Smooth muscle cell (in vitro differentiated cells): ENCODE results near the gene RPS19BP1. TPM values are rescaled to one million over a fixed set of nuclear protein-coding genes. Genes with fewer than 3 reads are reported as not detected.
A peak's percentile ranks its signal among the peaks of the same experiment; 100 is the strongest.

ENCODE experiments used
- DNase-seq: peaks from one replicate; lab custom pipeline; 2025; ENCODE audit not compliant: unreplicated experiment; lab: John Stamatoyannopoulos, UW
- H2AFZ ChIP-seq: fragments of 200-600 bp; sonication (generic); 2 replicates; pipeline ENCODE4 v1.6.0; 2016; ENCODE audit warnings: antibody characterized with exemption, low read depth, mild to moderate bottlenecking
- H3F3A ChIP-seq: fragments of 200-600 bp; sonication (generic); 2 replicates; pipeline ENCODE4 v1.6.0; 2017; ENCODE audit warnings: antibody characterized with exemption, low read depth
- H3K27ac ChIP-seq: fragments of 200-600 bp; sonication (generic); 2 replicates; pipeline ENCODE4 v1.5.1; 2016; ENCODE audit warnings: low read depth, mild to moderate bottlenecking
- H3K27me3 ChIP-seq: fragments of 200-600 bp; sonication (generic); 2 replicates; pipeline ENCODE4 v1.6.1; 2016; ENCODE audit warnings: low read depth, mild to moderate bottlenecking
- H3K36me3 ChIP-seq: fragments of 200-600 bp; sonication (generic); 2 replicates; pipeline ENCODE4 v1.5.1; 2016; ENCODE audit warnings: low read depth
- H3K4me1 ChIP-seq: fragments of 200-600 bp; sonication (generic); 2 replicates; pipeline ENCODE4 v1.5.1; 2016; ENCODE audit warnings: low read depth
- H3K4me2 ChIP-seq: fragments of 200-600 bp; sonication (generic); 2 replicates; pipeline ENCODE4 v1.6.0; 2016; ENCODE audit warnings: mild to moderate bottlenecking
- H3K4me3 ChIP-seq: fragments of 200-600 bp; sonication (generic); 2 replicates; pipeline ENCODE4 v1.5.1; 2016; ENCODE audit warnings: mild to moderate bottlenecking
- H3K79me2 ChIP-seq: fragments of 200-600 bp; sonication (generic); 2 replicates; pipeline ENCODE4 v1.6.0; 2016; ENCODE audit warnings: low read depth, mild to moderate bottlenecking
- H3K9ac ChIP-seq: fragments of 200-600 bp; sonication (generic); 2 replicates; pipeline ENCODE4 v1.6.0; 2016; ENCODE audit warnings: low read depth
- H3K9me3 ChIP-seq: fragments of 200-600 bp; sonication (generic); replicated peaks from 2 replicates; pipeline ENCODE4 v1.5.1; 2016; ENCODE audit warnings: low read depth
- H4K20me1 ChIP-seq: fragments of 200-600 bp; sonication (generic); 2 replicates; pipeline ENCODE4 v1.6.0; 2016; ENCODE audit warnings: low read depth
- WGBS: methylation state at CpG from one replicate; pipeline ENCODE4 v1.1.7; 2016; ENCODE audit warnings: low lambda C conversion rate; 5-methylcytosine and 5-hydroxymethylcytosine counted together
- polyA plus RNA-seq: library from polyadenylated mRNA; unstranded; fragments of >200 nt; fragmentation: Nextera tagmentation; extraction: Ambion mirVana; gene quantifications from 2 replicates; pipeline ENCODE4 v1.2.1, GENCODE V29; 2016
- total RNA-seq: library from RNA; depleted of rRNA; stranded (reverse); fragments of >200 nt; gene quantifications from 2 replicates; pipeline ENCODE4 v1.2.3, GENCODE V29; 2014
- TF ChIP-seq, protein P1 (sequence below): fragments of 200-600 bp; sonication (generic); IDR thresholded peaks from 2 replicates; pipeline ENCODE4 v1.5.1; 2017; ENCODE audit warnings: borderline replicate concordance, mild to moderate bottlenecking, antibody characterized with exemption; ENCODE audit not compliant: insufficient read depth, poor library complexity, severe bottlenecking

Gene RPS19BP1
- total and polyA plus RNA-seq, 2 experiments from 2014 or later = 71.6 to 97.1 TPM

DNA sequence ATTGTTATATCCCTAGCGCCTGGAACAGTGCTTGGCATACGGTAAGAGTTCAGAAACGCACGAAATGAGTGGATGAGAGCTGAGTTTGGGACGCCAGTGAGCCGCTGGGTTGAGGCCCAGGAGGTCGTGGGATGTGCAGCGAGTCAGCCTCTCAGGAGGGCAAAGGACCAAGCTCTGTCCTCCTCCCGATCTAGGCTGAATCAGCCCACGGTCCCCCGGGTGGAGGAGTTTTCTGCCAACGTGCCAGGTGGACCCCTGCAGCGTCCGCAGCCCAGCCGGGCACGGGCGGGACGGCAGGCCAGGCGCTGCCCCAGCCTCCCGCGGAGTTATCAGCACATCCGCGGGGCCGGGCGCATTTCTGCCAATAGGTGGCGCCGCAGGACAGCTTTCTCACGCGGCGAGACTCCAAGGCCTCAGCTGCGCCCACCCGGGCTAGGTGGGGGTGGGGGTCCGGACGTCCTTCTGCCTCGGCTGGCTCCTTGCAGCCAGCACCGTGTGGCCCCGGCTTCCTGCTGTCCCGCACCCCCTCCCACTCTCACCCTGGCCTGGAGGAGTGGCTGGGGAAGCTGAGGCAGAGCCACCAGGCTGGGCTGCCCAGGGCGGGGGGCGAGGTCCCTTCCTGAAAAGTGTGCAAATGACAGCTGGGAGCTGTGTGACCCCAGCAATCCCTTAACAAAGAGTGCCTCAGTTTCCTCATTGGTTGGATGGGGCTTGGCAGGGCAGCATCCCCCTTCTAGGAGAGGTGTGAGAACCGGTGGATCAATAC, 2.2 kb upstream of the RPS19BP1 start:
- Histone ChIP-seq H2AFZ (peak overlapping the region; percentile 38), H3K9ac (no peak overlapping the region), H3K4me3 (peak overlapping the region; percentile 27), H3F3A (peaks cover 10% of the 10 kb centered on the region), H4K20me1 (peaks cover 6% of the 10 kb centered on the region), H3K27me3 (no peaks in the 10 kb centered on the region), H3K79me2 (peaks cover 17% of the 10 kb centered on the region), H3K36me3 (no peaks in the 10 kb centered on the region), H3K9me3 (no peaks in the 10 kb centered on the region), H3K4me2 (peak overlapping the region; percentile 82), H3K4me1 (peaks cover 11% of the 10 kb centered on the region), H3K27ac (no peak overlapping the region)
- DNase-seq = peak; percentile 72
- TF ChIP-seq, protein P1, sequence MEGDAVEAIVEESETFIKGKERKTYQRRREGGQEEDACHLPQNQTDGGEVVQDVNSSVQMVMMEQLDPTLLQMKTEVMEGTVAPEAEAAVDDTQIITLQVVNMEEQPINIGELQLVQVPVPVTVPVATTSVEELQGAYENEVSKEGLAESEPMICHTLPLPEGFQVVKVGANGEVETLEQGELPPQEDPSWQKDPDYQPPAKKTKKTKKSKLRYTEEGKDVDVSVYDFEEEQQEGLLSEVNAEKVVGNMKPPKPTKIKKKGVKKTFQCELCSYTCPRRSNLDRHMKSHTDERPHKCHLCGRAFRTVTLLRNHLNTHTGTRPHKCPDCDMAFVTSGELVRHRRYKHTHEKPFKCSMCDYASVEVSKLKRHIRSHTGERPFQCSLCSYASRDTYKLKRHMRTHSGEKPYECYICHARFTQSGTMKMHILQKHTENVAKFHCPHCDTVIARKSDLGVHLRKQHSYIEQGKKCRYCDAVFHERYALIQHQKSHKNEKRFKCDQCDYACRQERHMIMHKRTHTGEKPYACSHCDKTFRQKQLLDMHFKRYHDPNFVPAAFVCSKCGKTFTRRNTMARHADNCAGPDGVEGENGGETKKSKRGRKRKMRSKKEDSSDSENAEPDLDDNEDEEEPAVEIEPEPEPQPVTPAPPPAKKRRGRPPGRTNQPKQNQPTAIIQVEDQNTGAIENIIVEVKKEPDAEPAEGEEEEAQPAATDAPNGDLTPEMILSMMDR = peak; percentile 98
- 12% methylated on average over 39 of the region's 41 CpGs for WGBS

DNA sequence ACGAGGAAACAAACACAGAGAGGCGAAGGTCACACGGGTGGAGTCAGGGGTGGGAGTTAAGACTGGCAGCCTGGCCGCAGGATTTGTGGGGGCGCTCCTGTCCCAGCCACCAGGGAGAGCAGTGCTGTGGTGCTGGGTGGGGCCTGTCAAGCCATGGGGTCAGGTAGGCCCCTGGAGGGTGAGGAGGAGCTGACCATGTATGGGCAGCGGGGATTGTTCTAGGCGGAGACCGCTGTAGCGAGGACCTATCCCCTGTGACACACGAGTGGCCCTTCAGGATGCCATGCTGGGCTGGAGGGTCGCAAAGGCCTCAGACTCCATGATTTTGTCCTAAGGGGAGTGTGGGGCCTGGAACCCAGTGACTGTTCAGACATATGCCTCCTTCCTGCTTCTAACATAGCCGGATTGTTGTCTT, 1.6 kb upstream of the RPS19BP1 start:
- TF ChIP-seq, protein P1 = no peak
- Histone ChIP-seq H2AFZ (peak overlapping the region; percentile 38), H3K36me3 (no peaks in the 10 kb centered on the region), H3K9me3 (no peaks in the 10 kb centered on the region), H4K20me1 (peaks cover 12% of the 10 kb centered on the region), H3K4me2 (no peak overlapping the region), H3K4me3 (no peak overlapping the region), H3K9ac (no peak overlapping the region), H3K27me3 (no peaks in the 10 kb centered on the region), H3F3A (peaks cover 10% of the 10 kb centered on the region), H3K4me1 (peaks cover 11% of the 10 kb centered on the region), H3K27ac (no peak overlapping the region), H3K79me2 (peaks cover 21% of the 10 kb centered on the region)
- 86% methylated on average over 12 of the region's 12 CpGs for WGBS
- no peak for DNase-seq

DNA sequence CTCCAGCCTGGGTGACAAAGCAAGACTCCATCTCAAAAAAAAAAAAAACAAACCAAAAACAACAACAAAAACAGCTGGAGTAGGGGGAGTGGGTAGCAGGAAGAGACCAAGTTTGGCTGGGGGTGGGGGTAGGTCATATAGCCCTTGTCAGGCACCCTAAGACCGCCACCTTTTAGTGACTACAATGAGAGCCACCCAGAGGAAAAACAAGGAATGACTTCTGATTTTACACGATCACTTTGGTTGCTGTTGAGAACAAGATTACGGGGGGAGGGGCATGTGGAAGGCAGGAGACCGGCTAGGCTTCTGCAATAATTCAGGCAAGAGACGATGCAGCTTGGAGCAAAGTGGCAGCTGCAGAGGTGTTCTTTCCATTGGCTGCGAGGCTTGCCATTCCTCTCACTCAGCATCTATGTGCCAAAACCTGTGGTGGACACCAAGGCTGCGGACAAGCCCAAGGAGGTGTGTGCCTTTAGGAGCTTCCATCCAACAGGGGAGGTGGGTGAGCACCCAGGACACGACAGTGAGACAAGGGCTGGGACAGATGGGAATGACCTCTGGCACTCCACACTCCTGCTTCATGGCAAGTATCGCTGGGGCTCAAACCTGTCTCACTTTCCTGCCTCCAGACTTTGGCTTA, 1.7 kb downstream of the RPS19BP1 start:
- Histone ChIP-seq H3F3A (peaks cover 10% of the 10 kb centered on the region), H4K20me1 (peaks cover 44% of the 10 kb centered on the region), H3K27ac (no peak overlapping the region)

More for the DNA sequence above, 1.7 kb downstream of the RPS19BP1 start:
- Histone ChIP-seq H3K79me2 (peaks cover 24% of the 10 kb centered on the region), H3K4me1 (peaks cover 11% of the 10 kb centered on the region), H3K9me3 (no peaks in the 10 kb centered on the region), H2AFZ (no peak overlapping the region), H3K4me2 (no peak overlapping the region), H3K36me3 (no peaks in the 10 kb centered on the region), H3K9ac (no peak overlapping the region), H3K4me3 (no peak overlapping the region), H3K27me3 (no peaks in the 10 kb centered on the region)
- no peak for DNase-seq
- TF ChIP-seq, protein P1 = peak; percentile 15
- WGBS = 69% methylated on average over 9 of the region's 9 CpGs
